Endodermal cell (in vitro differentiated cells): ENCODE data around the gene TUBGCP3. TPM values are rescaled to one million over a fixed set of nuclear protein-coding genes. Genes with fewer than 3 reads are reported as not detected.
"Not testable (repeated sequence)": the region's sequence is repeated elsewhere in the genome, so short reads cannot be mapped to it uniquely, and the experiment has no call there.

Experiments
- DNase-seq: peaks from one replicate; pipeline ENCODE4 v3.0.0-alpha.2; 2017
- H3K27ac ChIP-seq: 2 replicates; pipeline ENCODE4 v1.5.1; 2013; ENCODE audit warnings: mild to moderate bottlenecking, low read depth, low read length, moderate library complexity
- H3K27me3 ChIP-seq: 2 replicates; pipeline ENCODE4 v1.6.1; 2013; ENCODE audit warnings: mild to moderate bottlenecking, low read length, moderate library complexity; ENCODE audit not compliant: insufficient read depth, control insufficient read depth, poor library complexity, severe bottlenecking
- H3K36me3 ChIP-seq: 2 replicates; pipeline ENCODE4 v1.7.0; 2013; ENCODE audit warnings: mild to moderate bottlenecking, low read length, moderate library complexity; ENCODE audit not compliant: control insufficient read depth, insufficient read depth
- H3K4me1 ChIP-seq: one replicate; pipeline ENCODE4 v1.7.0; 2013; ENCODE audit warnings: low read length; ENCODE audit not compliant: control insufficient read depth, insufficient read depth
- H3K4me3 ChIP-seq: 2 replicates; pipeline ENCODE4 v1.5.1; 2013; ENCODE audit warnings: mild to moderate bottlenecking, low read length, moderate library complexity
- H3K9ac ChIP-seq: 2 replicates; pipeline ENCODE4 v1.6.1; 2013; ENCODE audit warnings: mild to moderate bottlenecking, low read length, moderate library complexity; ENCODE audit not compliant: poor library complexity, severe bottlenecking; ENCODE audit errors: extremely low read depth
- H3K9me3 ChIP-seq: 2 replicates; pipeline ENCODE4 v1.6.1; 2013; ENCODE audit warnings: mild to moderate bottlenecking, low read length, moderate library complexity; ENCODE audit not compliant: control insufficient read depth
- H3K27ac Mint-ChIP-seq: 2 replicates; pipeline ENCODE4 v1.8.0; 2020; ENCODE audit warnings: mixed read lengths
- H3K27me3 Mint-ChIP-seq: 2 replicates; pipeline ENCODE4 v1.8.0; 2021; ENCODE audit warnings: mild to moderate bottlenecking, mixed read lengths; ENCODE audit not compliant: insufficient read depth
- H3K36me3 Mint-ChIP-seq: 2 replicates; pipeline ENCODE4 v1.8.0; 2020; ENCODE audit warnings: low read depth, mixed read lengths
- H3K4me1 Mint-ChIP-seq: 2 replicates; pipeline ENCODE4 v1.8.0; 2020; ENCODE audit warnings: mixed read lengths
- H3K4me3 Mint-ChIP-seq: 2 replicates; pipeline ENCODE4 v1.8.0; 2020; ENCODE audit warnings: mild to moderate bottlenecking, moderate library complexity, mixed read lengths
- H3K9me3 Mint-ChIP-seq: 2 replicates; pipeline ENCODE4 v1.8.0; 2020; ENCODE audit warnings: mild to moderate bottlenecking, mixed read lengths
- CTCF ChIP-seq: fragments of 200-600 bp; sonication (generic); conservative IDR thresholded peaks from 2 replicates; pipeline ENCODE4 v1.5.0; 2021; ENCODE audit warnings: antibody characterized with exemption, mild to moderate bottlenecking
- WGBS, 2 experiments: methylation state at CpG; one replicate each; pipeline versions ENCODE4 v1.1.5 to v1.1.7; 2013; ENCODE audit warnings: missing lambda C conversion rate in 2 of 2, mixed read lengths in 1 of 2; ENCODE audit not compliant: insufficient coverage in 1 of 2, insufficient read length in 1 of 2; 5-methylcytosine and 5-hydroxymethylcytosine counted together
- total RNA-seq, 2 donors: library from RNA; stranded (reverse); fragmentation: NEBNext Ultra II Directional in 1 of 2; extraction: Animal tissue kit (Norgen Biotek cat#: 25700) in 1 of 2; gene quantifications; 2 replicates in 1 of 2; 3 replicates in 1 of 2; pipeline ENCODE4 v1.2.1, GENCODE V29; 2021

TUBGCP3 gene
- total RNA-seq, 2 donors from 2014 or later: 34.7 to 55.3 TPM

DNA sequence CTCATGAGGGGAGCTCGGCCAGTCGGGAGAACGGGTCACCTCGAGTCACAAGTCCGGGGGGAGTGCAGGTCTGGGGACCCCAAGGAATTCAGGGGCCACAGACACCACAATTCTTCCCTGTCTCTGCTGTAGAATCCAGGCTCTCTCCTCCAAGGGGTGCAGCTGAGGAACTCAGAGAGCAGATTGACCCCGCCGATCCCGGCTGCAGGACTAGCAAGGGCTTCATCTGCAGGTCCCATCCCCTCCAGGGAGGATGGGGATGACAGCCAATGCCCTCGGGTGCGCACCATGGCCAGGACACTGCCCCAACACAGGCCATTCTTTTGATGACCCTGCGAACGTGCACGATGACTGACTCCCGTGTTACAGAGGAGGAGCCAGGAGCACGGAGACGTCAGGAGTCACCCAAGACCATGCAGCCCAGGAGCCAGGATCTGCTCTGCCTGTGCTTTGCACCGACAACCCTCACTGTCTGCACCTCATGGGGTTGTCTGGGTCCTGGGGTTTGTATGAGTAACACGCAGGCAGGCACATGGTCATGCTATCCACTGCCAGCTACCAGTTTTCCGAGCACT is 48.5 kb upstream of the TUBGCP3 start:
- 92 to 95% methylated on average over 16 to 19 of the region's 19 CpGs for WGBS, 2 experiments
- Mint-ChIP-seq H3K27me3 (peaks cover 38% of the 10 kb centered on the region), H3K4me1 (peaks cover 2% of the 10 kb centered on the region), H3K9me3 (no peaks in the 10 kb centered on the region), H3K27ac (no peak overlapping the region), H3K36me3 (no peaks in the 10 kb centered on the region), H3K4me3 (no peak overlapping the region)
- H3K9me3 ChIP-seq: no peaks in the 10 kb centered on the region
- DNase-seq: peak; percentile 36
- no peaks in the 10 kb centered on the region for H3K36me3 ChIP-seq
- no peak overlapping the region for H3K9ac ChIP-seq
- H3K4me1 ChIP-seq: no peaks in the 10 kb centered on the region
- H3K4me3 ChIP-seq: no peak overlapping the region
- no peak for TF ChIP-seq CTCF
- no peak overlapping the region for H3K27ac ChIP-seq
- H3K27me3 ChIP-seq: peaks cover 27% of the 10 kb centered on the region

GRCh38 chr13:112635323-112635722 is 47.4 kb upstream of the TUBGCP3 start:
- H3K4me1 ChIP-seq: no peaks in the 10 kb centered on the region
- no peaks in the 10 kb centered on the region for H3K36me3 Mint-ChIP-seq
- no peak overlapping the region for H3K9ac ChIP-seq
- H3K27me3 Mint-ChIP-seq: peaks cover 32% of the 10 kb centered on the region
- H3K4me3 Mint-ChIP-seq: no peak overlapping the region
- no peak overlapping the region for H3K27ac ChIP-seq
- no peaks in the 10 kb centered on the region for H3K9me3 Mint-ChIP-seq
- no peak overlapping the region for H3K27ac Mint-ChIP-seq
- TF ChIP-seq CTCF: no peak
- H3K9me3 ChIP-seq: no peaks in the 10 kb centered on the region
- 75 to 78% methylated on average over 3 to 6 of the region's 6 CpGs for WGBS, 2 experiments
- no peak overlapping the region for H3K4me3 ChIP-seq
- peaks cover 24% of the 10 kb centered on the region for H3K27me3 ChIP-seq
- H3K4me1 Mint-ChIP-seq: peaks cover 2% of the 10 kb centered on the region
- DNase-seq: peak; percentile 48
- H3K36me3 ChIP-seq: no peaks in the 10 kb centered on the region

- Histone ChIP-seq H3K36me3 (no peaks in the 10 kb centered on the region), H3K9me3 (no peaks in the 10 kb centered on the region), H3K9ac (no peak overlapping the region), H3K27ac (no peak overlapping the region), H3K27me3 (peaks cover 12% of the 10 kb centered on the region), H3K4me3 (no peak overlapping the region), H3K4me1 (no peaks in the 10 kb centered on the region)
- TF ChIP-seq CTCF: no peak
- no peaks in the 10 kb centered on the region for H3K9me3 Mint-ChIP-seq
- H3K27me3 Mint-ChIP-seq: peaks cover 20% of the 10 kb centered on the region
- H3K4me1 Mint-ChIP-seq: peaks cover 2% of the 10 kb centered on the region
- H3K27ac Mint-ChIP-seq: no peak overlapping the region
- H3K36me3 Mint-ChIP-seq: no peaks in the 10 kb centered on the region
- H3K4me3 Mint-ChIP-seq: no peak overlapping the region
- WGBS, 2 experiments: 91 to 92% methylated on average over 10 to 11 of the region's 11 CpGs
- peak; percentile 35 for DNase-seq
Measured at GRCh38 chr13:112634102-112634501, 46.1 kb upstream of the TUBGCP3 start.

DNA sequence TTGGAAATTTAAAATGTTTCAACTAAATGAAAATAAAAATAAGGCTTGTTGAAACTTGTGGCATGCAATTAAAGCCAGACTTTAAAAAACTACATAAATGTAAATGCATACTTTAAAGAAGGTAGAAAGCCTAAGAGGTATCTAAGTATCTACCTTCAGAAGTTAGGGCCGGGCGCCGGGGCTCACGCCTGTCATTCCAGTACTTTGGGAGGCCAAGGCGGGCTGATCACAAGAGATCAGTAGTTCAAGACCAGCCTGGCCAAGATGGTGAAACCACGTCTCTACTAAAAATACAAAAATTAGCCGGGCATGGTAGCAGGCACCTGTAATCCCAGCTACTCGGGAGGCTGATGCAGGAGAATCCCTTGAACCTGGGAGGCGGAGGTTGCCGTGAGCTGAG is 42.3 kb upstream of the TUBGCP3 start:
- H3K4me3 Mint-ChIP-seq, H3K36me3 Mint-ChIP-seq, DNase-seq, H3K36me3 ChIP-seq, H3K9ac ChIP-seq, H3K9me3 Mint-ChIP-seq, H3K27ac Mint-ChIP-seq, H3K27ac ChIP-seq, H3K4me1 Mint-ChIP-seq, H3K27me3 ChIP-seq, H3K9me3 ChIP-seq, H3K4me1 ChIP-seq, H3K27me3 Mint-ChIP-seq, H3K4me3 ChIP-seq: not testable (repeated sequence)
- WGBS, 2 experiments: 93 to 98% methylated on average over 10 of the region's 10 CpGs
